Epithelial cell of esophagus (primary cell): ENCODE results near the gene RSRC1.

Experiments used
- DNase-seq: peaks from one replicate; pipeline ENCODE4 v3.0.0; 2010; ENCODE audit warnings: low read depth
- H3K4me3 ChIP-seq: 2 replicates; pipeline ENCODE4 v1.5.1; 2011; ENCODE audit warnings: mild to moderate bottlenecking, low read length, control low read depth
- TF ChIP-seq, protein P1 (sequence below): IDR thresholded peaks from 2 replicates; pipeline ENCODE4 v1.5.1; 2011; ENCODE audit warnings: low read depth, mild to moderate bottlenecking, low read length, control low read depth, inconsistent platforms; ENCODE audit not compliant: insufficient read depth; ENCODE audit errors: missing control alignments

Gene RSRC1

DNA sequence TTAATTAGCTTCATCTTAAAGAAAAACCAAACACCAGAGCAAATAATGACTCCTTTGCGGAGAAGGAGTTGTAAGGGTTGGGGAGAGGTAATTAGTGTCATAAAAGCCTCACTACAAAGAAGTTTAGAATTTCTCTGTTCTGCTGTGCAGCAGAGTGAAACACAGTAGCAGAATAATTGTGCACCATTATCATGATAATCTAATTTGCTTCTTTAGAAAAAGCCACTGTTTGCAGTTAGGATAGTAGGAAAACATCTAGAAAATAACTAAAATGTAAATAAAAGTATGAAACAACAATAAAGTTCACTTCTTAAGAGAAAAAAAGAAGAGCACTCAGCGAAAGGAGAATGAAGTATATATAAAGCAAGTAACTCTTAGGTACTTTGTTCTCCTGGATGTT is 9.2 kb upstream of the RSRC1 start:
- TF ChIP-seq, protein P1, sequence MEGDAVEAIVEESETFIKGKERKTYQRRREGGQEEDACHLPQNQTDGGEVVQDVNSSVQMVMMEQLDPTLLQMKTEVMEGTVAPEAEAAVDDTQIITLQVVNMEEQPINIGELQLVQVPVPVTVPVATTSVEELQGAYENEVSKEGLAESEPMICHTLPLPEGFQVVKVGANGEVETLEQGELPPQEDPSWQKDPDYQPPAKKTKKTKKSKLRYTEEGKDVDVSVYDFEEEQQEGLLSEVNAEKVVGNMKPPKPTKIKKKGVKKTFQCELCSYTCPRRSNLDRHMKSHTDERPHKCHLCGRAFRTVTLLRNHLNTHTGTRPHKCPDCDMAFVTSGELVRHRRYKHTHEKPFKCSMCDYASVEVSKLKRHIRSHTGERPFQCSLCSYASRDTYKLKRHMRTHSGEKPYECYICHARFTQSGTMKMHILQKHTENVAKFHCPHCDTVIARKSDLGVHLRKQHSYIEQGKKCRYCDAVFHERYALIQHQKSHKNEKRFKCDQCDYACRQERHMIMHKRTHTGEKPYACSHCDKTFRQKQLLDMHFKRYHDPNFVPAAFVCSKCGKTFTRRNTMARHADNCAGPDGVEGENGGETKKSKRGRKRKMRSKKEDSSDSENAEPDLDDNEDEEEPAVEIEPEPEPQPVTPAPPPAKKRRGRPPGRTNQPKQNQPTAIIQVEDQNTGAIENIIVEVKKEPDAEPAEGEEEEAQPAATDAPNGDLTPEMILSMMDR, result no peak
- H3K4me3 ChIP-seq, result no peak overlapping the region
- DNase-seq, result no peak

DNA sequence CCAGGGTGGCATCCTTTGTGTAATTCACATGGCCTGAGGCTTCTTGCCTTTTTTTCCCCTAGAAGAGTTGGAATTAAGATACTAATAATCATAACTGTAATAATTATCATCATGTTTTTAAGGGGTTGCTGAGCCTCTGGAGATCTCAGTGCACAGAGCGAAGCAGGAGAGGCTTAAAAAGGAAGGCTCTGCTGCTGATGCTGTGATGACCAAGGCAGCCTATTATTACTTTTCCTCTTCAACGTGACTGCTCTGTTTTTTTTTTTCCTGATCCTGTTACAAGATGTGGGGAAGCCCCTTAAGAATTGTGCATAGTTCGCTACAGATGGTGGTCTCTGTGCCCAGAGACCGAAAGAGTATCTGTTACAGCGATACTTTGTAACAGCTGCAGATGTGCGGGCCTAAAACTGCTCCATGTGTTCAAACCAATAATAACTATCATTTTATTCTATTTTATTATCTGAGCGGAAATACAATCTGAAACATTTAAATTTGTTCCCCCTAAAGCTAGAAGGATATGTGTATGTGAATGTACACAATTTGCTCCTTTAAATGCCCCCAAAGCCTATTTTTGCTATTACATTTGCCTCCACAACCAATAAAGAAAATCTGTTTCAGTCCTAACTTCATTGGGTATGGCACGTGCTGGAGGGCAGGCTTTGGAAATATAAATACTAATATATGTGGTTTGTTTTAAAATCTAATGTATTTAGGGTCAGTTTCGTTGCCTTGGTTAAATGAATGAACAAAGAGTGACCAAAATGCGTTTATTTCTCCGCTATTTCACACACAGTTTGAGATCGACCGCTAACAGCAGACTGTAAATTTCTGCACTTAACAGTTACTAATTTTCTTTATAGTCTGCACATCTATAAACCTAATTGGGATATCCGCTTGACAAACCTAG is 8.3 kb upstream of the RSRC1 start:
- H3K4me3 ChIP-seq, result no peak overlapping the region
- no peak for DNase-seq
- TF ChIP-seq, protein P1, result no peak

- DNase-seq, result no peak
- no peak overlapping the region for H3K4me3 ChIP-seq
- TF ChIP-seq, protein P1, result no peak
Observed at GRCh38 chr3:158102242-158103080, 7.4 kb upstream of the RSRC1 start.

GRCh38 chr3:158103081-158103886 is 6.6 kb upstream of the RSRC1 start:
- DNase-seq, result no peak

DNA sequence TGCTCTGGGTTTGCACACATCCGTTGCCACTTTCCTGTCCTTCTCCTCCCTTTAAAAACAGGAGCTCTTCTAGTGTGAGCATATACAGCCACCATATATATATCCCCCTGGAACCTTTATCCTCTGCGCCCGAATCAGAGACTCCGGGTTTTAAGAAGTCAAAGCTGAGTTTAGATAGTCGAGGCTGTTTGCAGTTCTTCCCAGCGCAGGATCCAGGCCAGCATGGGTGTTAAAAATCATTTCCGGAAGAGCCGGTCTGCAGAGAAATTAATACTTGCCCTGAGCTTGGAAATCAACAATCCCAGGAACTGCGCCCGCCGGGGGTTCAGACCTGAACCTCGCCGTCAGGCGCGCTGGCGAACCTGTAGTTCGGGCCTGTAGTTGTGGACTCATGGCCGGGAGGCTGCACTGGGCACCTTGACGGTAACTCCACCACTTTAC is 6.0 kb upstream of the RSRC1 start:
- H3K4me3 ChIP-seq, result no peak overlapping the region
- no peak for DNase-seq
- TF ChIP-seq, protein P1, result no peak

More at GRCh38 chr3:158103081-158103886, 6.6 kb upstream of the RSRC1 start:
- H3K4me3 ChIP-seq, result no peak overlapping the region
- TF ChIP-seq, protein P1, result no peak

GRCh38 chr3:158104431-158104921 is 5.4 kb upstream of the RSRC1 start:
- TF ChIP-seq, protein P1, result no peak
- no peak overlapping the region for H3K4me3 ChIP-seq
- DNase-seq, result no peak
